T1000 (cell line): ENCODE results near the gene TASOR2.
A peak's percentile ranks its signal among the peaks of the same experiment; 100 is the strongest.

Source experiments
- DNase-seq: peaks from one replicate; lab custom pipeline; 2025; ENCODE audit warnings: mixed read lengths; lab: John Stamatoyannopoulos, UW

The TASOR2 gene

GRCh38 chr10:5684318-5684970 is at the start of gene TASOR2:
TSS of gene TASOR2 (plus strand) at chr10:5684838. CDS start at chr10:5720643, 35,805 bp downstream.
- DNase-seq: peak; percentile 85

- DNase-seq: no peak
Observed at GRCh38 chr10:5634918-5635317, 49.7 kb upstream of the TASOR2 start.

- DNase-seq: no peak
Observed at GRCh38 chr10:5638494-5638893, 46.1 kb upstream of the TASOR2 start.

- DNase-seq: no peak
Observed at GRCh38 chr10:5639066-5639465, 45.6 kb upstream of the TASOR2 start.

GRCh38 chr10:5640036-5640435 is 44.6 kb upstream of the TASOR2 start:
- DNase-seq: no peak

- DNase-seq: no peak
Observed at GRCh38 chr10:5640501-5640900, 44.1 kb upstream of the TASOR2 start.

- no peak for DNase-seq
Observed at GRCh38 chr10:5641501-5641900, 43.1 kb upstream of the TASOR2 start.

GRCh38 chr10:5643346-5644067 is 41.1 kb upstream of the TASOR2 start:
- DNase-seq: no peak

GRCh38 chr10:5644930-5645329 is 39.7 kb upstream of the TASOR2 start:
- DNase-seq: no peak

- no peak for DNase-seq
Observed at GRCh38 chr10:5645375-5645774, 39.3 kb upstream of the TASOR2 start.

- no peak for DNase-seq
Observed at GRCh38 chr10:5645944-5646617, 38.6 kb upstream of the TASOR2 start.

- no peak for DNase-seq
Observed at GRCh38 chr10:5647507-5648240, 37.0 kb upstream of the TASOR2 start.

- no peak for DNase-seq
Observed at GRCh38 chr10:5648494-5649457, 35.9 kb upstream of the TASOR2 start.

GRCh38 chr10:5649746-5650145 is 34.9 kb upstream of the TASOR2 start:
- no peak for DNase-seq

GRCh38 chr10:5650664-5651387 is 33.8 kb upstream of the TASOR2 start:
- no peak for DNase-seq

- DNase-seq: no peak
Observed at GRCh38 chr10:5651388-5651764, 33.3 kb upstream of the TASOR2 start.

GRCh38 chr10:5652746-5653145 is 31.9 kb upstream of the TASOR2 start:
- no peak for DNase-seq

GRCh38 chr10:5654218-5654755 is 30.4 kb upstream of the TASOR2 start:
- no peak for DNase-seq

- DNase-seq: no peak
Observed at GRCh38 chr10:5655121-5655520, 29.5 kb upstream of the TASOR2 start.
